ENCODE data around the gene LMTK2.

Gene LMTK2

DNA sequence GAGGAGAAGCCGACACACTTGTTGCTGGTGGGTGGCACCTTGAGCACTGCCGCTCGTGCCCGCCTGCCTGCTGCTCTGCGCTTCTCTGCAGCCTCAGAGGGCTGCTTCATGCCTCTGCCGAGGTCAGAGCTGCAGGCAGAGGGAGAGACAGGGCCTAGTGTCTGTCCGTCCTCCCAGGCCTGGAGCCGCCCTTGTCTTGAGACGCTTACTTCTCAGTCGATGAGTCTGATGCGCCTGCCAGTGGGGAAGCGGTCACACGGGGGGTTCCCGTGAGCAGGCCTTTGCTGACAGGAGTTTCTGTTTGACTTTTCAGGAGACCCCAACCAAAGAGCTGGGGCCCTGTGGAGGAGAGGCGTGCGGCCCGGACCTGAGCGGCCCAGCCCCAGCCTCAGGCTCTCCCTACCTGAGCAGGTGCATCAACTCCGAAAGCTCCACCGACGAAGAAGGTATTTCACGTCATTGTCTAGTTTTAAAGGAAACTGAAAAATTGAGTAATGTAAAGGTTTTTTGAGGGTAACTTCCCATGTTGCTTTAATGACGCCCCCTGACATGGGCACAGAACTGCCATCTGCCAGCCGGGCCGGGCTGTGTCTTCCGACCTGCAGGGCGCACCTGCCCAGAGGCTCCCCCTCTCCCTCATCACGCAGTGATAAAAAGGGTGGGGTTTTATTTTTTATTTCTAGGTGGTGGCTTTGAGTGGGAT, 96.8 kb downstream of the LMTK2 start:
- H3K27ac ChIP-seq = no peak overlapping the region

GRCh38 chr7:98203964-98204605, 97.4 kb downstream of the LMTK2 start:
- Histone ChIP-seq H2AFZ (no peak overlapping the region), H3K4me3 (ENCODE audit: low read depth, low read length) (no peak overlapping the region), H3K9ac (no peak overlapping the region), H3K9me3 (ENCODE audit: control insufficient read depth, low read length) (no peaks in the 10 kb centered on the region), H3K27ac (no peak overlapping the region), H3K79me2 (no peaks in the 10 kb centered on the region), H3K36me3 (ENCODE audit: control insufficient read depth, insufficient read depth, low read length) (no peaks in the 10 kb centered on the region), H3K4me1 (no peaks in the 10 kb centered on the region), H3K4me2 (ENCODE audit: low read length) (no peak overlapping the region), H3K27me3 (ENCODE audit: control insufficient read depth, insufficient read depth, low read length) (no peaks in the 10 kb centered on the region)
- TF ChIP-seq, protein P1, sequence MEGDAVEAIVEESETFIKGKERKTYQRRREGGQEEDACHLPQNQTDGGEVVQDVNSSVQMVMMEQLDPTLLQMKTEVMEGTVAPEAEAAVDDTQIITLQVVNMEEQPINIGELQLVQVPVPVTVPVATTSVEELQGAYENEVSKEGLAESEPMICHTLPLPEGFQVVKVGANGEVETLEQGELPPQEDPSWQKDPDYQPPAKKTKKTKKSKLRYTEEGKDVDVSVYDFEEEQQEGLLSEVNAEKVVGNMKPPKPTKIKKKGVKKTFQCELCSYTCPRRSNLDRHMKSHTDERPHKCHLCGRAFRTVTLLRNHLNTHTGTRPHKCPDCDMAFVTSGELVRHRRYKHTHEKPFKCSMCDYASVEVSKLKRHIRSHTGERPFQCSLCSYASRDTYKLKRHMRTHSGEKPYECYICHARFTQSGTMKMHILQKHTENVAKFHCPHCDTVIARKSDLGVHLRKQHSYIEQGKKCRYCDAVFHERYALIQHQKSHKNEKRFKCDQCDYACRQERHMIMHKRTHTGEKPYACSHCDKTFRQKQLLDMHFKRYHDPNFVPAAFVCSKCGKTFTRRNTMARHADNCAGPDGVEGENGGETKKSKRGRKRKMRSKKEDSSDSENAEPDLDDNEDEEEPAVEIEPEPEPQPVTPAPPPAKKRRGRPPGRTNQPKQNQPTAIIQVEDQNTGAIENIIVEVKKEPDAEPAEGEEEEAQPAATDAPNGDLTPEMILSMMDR (IDR thresholded peaks at IDR 0.05) = no peak

More for the DNA sequence above, 96.8 kb downstream of the LMTK2 start:
- Histone ChIP-seq H3K27me3 (ENCODE audit: control insufficient read depth, insufficient read depth, low read length) (no peaks in the 10 kb centered on the region), H3K4me2 (ENCODE audit: low read length) (no peak overlapping the region), H3K4me1 (no peaks in the 10 kb centered on the region), H3K9ac (no peak overlapping the region), H3K36me3 (ENCODE audit: control insufficient read depth, insufficient read depth, low read length) (no peaks in the 10 kb centered on the region), H3K79me2 (no peaks in the 10 kb centered on the region), H2AFZ (no peak overlapping the region), H3K4me3 (ENCODE audit: low read depth, low read length) (no peak overlapping the region), H3K9me3 (ENCODE audit: control insufficient read depth, low read length) (no peaks in the 10 kb centered on the region)
- TF ChIP-seq, protein P1 (IDR thresholded peaks at IDR 0.05) = no peak

DNA sequence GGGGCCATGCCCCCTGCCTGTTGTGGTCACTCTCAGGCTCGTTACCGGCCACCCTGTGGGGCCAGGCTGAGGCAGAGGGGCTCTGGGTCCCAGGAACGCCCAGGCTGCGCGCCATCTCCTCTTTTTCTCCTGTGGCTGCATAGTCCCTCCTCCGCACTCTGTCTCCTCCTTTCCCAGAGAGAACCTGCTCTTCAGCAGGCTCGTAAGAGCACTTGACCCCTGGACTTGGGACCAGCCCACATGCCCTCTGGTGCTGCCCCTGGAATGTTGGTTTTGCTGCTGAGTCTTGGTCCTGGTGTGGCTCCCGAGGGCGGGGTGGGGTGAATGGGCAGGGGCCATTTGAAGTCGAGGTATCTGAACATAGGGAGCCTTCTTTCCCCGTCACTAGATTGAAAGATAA, 98.0 kb downstream of the LMTK2 start:
- Histone ChIP-seq H3K27me3 (ENCODE audit: control insufficient read depth, insufficient read depth, low read length) (no peaks in the 10 kb centered on the region), H3K9ac (no peak overlapping the region), H3K79me2 (no peaks in the 10 kb centered on the region), H2AFZ (no peak overlapping the region), H3K4me3 (ENCODE audit: low read depth, low read length) (no peak overlapping the region), H3K4me1 (no peaks in the 10 kb centered on the region), H3K4me2 (ENCODE audit: low read length) (no peak overlapping the region), H3K36me3 (ENCODE audit: control insufficient read depth, insufficient read depth, low read length) (no peaks in the 10 kb centered on the region), H3K9me3 (ENCODE audit: control insufficient read depth, low read length) (no peaks in the 10 kb centered on the region), H3K27ac (no peak overlapping the region)
- TF ChIP-seq, protein P1 (IDR thresholded peaks at IDR 0.05) = no peak

GRCh38 chr7:98205162-98205845, 98.6 kb downstream of the LMTK2 start:
- H3K9ac ChIP-seq = no peak overlapping the region
- no peaks in the 10 kb centered on the region for H3K4me1 ChIP-seq
- TF ChIP-seq, protein P1 (IDR thresholded peaks at IDR 0.05) = no peak
- H3K4me2 ChIP-seq (ENCODE audit: low read length) = no peak overlapping the region
- no peak overlapping the region for H3K27ac ChIP-seq
- H3K9me3 ChIP-seq (ENCODE audit: control insufficient read depth, low read length) = no peaks in the 10 kb centered on the region
- H2AFZ ChIP-seq = no peak overlapping the region
- no peaks in the 10 kb centered on the region for H3K27me3 ChIP-seq (ENCODE audit: control insufficient read depth, insufficient read depth, low read length)
- H3K36me3 ChIP-seq (ENCODE audit: control insufficient read depth, insufficient read depth, low read length) = no peaks in the 10 kb centered on the region
- no peak overlapping the region for H3K4me3 ChIP-seq (ENCODE audit: low read depth, low read length)
- no peaks in the 10 kb centered on the region for H3K79me2 ChIP-seq

Data from parathyroid adenoma (tissue), 2 donors.